ENCODE measurements around the gene TTC29. TPM values are rescaled to one million over a fixed set of nuclear protein-coding genes. Genes with fewer than 3 reads are reported as not detected.

Gene TTC29, protein sequence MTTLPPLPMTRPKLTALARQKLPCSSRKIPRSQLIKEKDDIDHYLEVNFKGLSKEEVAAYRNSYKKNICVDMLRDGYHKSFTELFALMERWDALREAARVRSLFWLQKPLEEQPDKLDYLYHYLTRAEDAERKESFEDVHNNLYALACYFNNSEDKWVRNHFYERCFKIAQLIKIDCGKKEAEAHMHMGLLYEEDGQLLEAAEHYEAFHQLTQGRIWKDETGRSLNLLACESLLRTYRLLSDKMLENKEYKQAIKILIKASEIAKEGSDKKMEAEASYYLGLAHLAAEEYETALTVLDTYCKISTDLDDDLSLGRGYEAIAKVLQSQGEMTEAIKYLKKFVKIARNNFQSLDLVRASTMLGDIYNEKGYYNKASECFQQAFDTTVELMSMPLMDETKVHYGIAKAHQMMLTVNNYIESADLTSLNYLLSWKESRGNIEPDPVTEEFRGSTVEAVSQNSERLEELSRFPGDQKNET
- total RNA-seq, result 0.30 and 2.4 TPM in 2 replicates

DNA sequence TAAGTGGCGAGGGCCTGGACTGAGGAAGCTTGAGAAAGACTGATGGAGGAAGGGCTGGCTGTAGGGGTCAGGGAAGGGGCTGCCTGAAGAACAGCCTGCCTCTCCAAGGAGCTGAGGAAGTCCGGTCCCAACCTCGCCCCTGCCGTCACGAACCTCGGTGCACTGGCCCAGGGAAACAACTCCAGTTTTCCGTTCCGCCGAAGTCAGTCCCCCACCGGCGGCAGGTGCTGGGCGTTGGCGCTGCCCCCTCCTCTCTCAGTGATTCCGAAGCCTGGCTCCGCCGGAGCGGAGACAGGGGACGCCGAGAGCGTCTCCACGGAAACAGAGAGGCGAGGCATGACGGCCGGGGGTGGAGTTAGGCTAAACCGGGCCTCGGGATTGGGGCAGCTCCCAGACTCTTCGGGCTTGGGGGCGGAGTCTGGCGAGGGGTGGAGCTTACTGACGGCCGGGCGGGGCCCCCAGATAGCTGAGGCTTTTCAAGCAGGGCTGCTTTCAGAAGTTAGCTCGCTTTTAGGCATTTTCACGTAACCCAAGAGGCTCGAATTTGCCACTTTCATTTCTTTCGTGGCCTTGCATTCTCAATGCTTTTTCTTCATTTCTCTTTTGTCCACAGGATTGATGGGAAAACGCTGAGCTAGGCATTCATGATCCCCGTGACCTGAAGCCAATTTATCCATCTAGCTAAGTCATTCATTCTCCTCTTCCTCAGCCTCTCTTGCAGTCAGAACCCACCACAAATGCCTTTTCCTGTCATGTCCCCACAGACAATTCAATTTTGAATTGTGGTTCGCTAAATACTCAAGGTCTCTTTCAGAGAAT is at the start of gene TTC29:
Gene TTC29 (minus strand): TSS at position 309 of the 819 bp plus-strand sequence. CDS start 5,969 bp downstream, outside the sequence.
- peak; percentile 77 for DNase-seq (ENCODE audit: low read depth)

DNA sequence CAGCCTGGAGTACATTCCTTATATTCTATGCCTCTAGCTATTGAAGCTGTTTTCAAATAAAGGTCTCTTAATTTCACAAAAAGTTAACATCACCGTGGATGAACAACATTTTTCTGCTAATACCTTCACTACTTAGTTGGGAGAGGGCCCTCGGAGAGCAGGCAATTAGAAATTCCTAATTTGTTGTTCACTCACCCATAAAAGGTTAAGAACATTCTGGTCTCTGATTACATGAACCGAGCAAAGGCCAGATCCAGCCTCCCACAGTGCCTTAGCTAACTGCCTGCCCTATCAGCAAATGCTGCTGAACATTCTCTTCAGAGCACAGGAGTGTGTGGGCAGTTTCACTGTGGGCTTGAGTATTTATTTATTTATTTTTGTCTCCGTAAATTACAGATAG is 36.0 kb upstream of the TTC29 start:
- DNase-seq (ENCODE audit: low read depth), result peak; percentile 65

DNA sequence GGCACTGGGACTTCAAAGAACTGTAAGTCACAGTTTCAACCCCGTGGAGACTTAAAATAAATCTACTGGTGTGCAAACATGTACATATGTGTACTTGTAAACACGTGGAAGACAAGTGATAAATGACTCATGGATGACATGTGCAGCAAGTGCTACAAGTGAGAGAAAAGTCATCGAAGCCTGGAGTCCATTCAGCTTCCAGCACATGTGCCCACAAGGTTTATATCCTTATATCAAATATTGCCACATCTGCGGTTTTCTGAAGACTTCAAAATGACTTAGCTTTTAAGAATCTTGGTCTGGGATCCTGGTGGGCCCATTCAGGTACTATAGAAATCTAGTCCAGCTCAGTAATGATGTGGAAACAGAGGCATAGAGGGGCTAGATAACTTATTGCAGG is 33.0 kb upstream of the TTC29 start:
- DNase-seq (ENCODE audit: low read depth), result no peak

DNA sequence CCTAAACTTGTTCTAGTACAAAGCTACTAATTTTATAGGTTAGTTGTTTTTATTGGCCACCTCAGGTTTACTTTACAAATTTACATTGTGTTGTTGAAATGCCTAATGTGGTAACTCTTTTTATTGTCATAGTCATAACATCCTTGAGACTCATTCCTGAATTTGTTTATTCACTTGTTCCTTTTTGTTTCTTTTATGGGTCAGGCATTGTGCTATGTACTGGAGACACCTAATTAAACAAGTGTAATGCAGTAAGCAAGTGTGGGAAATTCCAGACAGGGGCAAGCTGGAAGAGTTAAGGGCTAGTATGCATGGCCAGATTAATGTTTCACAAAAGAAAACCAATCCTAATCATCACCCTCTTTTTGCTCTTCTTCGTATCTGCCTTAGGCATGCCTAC is 30.5 kb upstream of the TTC29 start:
- DNase-seq (ENCODE audit: low read depth), result peak; percentile 89

DNA sequence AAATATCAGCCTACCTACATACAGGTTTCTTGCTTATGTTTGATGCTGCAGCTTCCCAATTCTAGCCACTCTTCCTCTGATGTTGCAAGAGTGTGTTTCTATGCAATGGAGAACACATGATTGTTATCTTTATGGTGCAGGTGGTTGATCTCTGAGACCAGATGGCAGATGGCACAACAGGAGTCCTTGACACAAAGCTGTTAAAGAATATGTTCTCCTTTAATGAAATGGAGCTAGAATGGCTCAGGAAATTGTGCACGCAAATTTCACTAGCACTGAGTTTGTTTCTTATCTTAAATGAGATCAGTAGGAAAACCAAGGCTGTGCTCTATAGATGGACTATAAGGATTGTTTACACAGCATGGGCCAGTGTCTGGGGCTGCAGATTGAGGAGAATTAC is 29.9 kb upstream of the TTC29 start:
- DNase-seq (ENCODE audit: low read depth), result no peak

DNA sequence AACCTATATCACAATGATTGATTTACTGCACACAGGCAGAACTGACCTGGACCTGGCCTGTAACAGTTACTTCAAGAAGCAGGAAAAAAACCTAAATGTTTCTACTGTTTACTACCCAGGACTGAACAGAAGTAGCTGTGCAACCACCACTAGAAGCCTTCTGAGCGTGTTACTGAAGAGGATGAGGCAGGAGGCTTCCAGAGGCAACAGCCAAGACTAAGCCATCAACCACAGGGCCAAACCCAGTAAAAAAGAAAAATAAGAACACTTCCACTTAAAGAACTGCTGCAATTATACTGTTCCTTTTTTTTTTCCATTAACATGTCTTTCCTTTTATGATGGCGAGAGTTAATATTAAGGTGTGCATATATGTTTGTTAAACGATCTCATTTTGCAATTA is 29.4 kb upstream of the TTC29 start:
- no peak for DNase-seq (ENCODE audit: low read depth)

DNA sequence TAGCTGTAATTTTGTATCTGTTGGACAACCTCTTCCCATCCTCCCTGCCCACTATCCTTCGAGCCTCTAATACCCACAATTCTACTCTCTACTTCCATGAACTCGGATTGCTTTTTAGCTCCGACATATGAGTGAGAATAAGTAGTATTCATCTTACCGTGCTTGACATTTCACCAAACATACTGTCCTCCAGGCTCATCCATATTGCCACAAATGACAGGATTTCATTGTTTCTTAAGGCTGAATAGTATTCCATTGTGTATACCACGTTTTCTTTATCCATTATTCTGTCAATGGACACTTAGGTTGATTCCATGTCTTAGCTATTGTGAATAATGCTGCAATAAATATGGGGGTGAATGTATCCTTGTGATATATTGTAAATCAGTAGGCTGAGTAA is 26.4 kb upstream of the TTC29 start:
- DNase-seq (ENCODE audit: low read depth), result no peak

DNA sequence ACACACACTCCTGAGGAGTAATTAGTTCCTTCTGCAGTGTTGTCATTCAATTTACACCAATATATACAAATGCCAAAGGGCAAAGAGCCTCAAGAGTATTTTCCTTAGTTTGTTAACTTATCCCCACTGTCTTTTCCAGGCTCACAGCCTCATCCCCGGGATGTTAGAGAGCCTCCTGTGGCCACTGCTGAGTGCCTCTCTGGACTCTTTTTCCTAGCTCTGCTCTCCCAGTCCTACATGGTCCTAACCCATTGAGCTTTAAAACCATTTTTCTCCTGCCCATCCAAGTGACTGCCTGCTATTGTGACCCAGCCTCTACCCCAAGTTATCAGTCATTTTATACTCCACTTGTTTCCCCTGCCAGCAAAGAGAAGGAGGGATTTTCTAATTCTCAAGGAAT is 23.5 kb upstream of the TTC29 start:
- no peak for DNase-seq (ENCODE audit: low read depth)

DNA sequence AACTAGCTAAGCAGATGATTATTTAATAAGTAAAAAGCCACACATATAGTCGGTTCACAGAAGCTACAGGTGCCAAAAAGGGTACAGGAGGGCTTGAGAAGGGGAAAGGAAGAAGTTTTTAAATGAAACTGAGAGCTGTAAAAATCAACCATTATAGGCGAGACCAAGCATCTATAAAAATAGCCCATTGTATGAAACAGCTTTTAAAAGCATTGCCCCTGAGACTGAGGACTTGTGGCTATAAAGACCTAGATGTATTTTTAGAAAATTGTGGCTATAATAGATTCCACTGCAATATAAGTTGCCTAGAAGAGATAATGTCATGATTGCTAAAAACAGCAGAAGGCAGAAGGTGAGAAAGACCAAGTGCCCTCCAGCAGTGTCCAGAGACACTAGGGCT is 15.0 kb upstream of the TTC29 start:
- DNase-seq (ENCODE audit: low read depth), result no peak

DNA sequence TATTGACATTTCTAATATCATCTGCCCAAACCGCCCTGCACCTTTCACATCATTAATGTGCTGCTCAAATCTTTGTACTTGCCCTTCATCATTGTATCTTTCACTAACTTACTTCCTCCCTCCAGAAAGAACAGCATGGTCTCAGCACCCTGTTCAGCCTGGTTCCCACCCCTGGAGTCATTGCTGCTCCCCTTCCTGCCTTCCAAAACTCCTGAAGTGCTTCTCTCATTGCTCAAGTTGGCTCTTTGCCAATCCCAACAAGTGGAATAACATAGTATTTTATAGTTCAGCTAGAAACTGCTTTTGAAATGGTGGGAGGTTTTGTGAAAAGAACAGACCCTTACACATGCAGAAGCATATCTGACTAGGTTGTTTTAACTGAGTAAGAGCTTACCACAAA is 14.0 kb upstream of the TTC29 start:
- peak; percentile 7 for DNase-seq (ENCODE audit: low read depth)

DNA sequence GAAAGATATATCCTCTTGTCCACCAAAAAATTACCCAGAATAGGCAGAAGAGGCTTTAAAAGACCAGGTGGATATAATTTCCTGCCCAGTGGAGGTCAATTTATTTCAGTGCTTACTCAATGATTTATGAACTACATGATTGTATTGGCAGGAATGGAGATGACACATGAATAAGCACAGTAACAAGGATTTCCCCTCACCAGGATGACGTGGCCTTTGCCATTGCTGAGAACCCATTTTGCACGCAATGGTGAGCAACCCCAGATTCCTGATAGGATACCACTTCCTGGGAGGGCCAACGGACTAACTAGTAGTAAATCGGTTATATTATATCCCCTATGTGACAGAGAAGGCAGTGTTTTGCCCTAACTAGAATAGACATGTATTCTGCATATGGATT is 11.6 kb upstream of the TTC29 start:
- peak; percentile 61 for DNase-seq (ENCODE audit: low read depth)

DNA sequence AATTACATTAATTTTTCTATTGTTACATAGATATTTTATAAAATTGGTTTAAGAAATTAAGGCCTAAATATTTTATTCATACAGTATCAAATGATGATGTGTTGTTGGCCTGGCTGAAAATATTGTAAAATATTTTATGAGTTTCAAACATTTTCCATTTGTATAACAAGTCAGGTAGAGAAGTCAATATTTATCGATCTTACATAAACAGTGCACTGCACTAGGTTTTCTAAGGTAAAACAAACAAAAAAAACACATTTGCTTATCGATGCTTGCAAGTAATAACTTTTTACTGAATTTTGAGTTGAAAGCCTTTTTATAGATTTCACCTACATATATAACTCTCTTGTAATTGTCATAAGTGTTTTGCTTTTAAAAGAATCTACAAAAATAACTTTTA is 7.2 kb upstream of the TTC29 start:
- DNase-seq (ENCODE audit: low read depth), result no peak

DNA sequence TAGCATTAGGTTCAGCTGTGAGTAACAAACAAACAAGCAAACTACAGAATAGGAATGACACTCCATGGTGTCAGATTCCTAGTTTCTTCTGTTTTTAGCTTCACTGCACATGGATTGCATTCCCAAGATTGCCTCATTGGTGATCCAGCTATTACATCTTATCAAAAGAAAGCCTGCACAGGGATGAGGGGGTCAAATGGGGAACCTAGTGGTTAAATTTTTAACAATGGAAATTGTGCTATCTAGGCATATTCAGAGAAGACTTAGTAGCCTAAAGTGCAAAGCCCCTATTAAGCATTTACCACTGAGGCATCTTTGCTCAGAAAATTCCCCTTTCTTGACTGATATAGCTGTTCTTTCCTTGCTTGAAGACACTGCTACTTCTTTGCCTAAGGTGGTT is 3.9 kb upstream of the TTC29 start:
- DNase-seq (ENCODE audit: low read depth), result peak; percentile 78

DNA sequence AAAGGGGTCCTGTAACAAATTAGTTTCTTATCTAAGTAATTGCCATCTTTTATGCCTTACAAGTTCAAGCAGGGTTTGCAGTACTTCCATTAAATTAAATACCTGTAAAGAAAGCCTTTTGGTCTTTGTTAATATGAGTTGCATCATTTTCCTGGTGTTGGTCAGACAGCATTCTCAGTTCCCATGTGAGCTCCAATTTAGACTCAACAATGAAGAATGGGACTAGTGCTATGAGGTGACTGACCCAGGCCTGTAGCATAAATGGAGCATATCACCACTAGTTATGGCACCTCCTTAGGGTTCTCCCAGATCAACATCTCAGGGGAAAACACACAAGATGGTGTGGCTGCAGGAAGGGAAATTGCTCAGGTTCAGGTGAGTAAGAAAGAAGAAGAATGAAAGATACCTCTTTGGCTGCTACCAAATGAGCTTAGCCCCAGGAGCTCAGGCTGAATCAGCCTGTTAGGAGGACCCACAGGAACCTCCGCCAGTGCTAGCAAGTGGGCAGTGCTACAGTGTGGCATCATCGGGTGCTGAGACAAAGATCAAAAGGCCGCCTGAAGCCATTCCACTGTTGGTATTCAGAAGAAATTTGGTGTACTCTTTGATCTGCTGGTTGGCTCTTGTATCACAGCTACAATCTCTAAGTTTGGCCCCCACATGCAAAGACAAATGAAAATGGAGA is 1.8 kb downstream of the TTC29 start:
- no peak for DNase-seq (ENCODE audit: low read depth)

DNA sequence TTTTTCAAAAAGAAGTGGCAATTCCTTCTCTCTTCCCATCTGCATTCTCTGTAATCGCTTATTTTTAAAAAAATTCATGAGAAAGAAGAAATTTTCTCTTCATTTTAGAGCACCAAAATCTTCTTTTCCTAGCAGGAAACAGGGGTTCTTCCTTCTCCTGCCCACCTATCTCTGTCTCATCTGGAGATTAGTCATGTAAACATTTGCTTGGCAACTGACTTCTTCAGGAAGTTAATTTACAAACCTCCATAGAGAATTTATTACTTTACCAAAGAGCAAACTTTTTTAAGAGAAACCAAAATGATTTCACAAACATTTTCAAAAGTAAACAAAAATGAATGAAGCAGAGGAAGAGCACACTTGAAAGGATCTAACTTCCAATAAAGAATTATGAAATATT is 13.5 kb downstream of the TTC29 start:
- peak; percentile 13 for DNase-seq (ENCODE audit: low read depth)

DNA sequence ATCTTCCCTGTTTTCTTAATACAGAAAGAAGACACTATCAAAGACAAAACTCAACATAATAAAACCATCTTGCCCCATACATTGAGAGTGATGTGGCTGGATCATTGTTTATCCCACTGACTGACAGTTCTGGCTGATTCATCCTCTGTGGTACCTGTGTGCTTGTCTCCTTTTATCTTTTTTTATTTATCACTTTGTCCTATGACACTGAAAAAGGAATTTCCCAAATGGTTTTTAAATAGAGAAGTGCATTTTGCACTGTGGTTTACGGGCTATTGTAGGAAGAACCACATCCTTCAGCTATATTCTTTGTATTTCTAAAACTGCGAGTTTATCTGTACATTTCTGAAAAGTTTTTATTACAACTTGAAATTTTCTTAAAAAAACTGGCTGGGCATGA is 15.0 kb downstream of the TTC29 start:
- no peak for DNase-seq (ENCODE audit: low read depth)

DNA sequence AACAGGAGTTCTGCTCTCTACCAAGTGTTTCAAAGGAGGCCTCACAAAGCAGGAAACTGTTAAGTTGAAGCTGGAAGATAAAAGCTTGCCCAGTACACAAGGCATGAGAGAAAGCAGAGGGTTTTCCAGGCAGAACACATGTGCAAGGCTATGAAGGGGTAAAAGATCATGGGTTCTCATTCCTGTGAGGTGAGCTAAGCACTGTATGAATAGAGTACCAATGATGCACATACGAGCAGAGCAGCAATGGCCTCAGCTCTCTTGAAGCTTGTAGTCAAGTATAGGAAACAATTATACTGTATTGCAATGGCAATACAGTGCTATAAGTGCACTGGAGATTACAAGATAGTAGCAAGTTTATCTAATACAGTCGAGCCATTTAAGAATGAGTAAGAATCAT is 18.0 kb downstream of the TTC29 start:
- DNase-seq (ENCODE audit: low read depth), result no peak

DNA sequence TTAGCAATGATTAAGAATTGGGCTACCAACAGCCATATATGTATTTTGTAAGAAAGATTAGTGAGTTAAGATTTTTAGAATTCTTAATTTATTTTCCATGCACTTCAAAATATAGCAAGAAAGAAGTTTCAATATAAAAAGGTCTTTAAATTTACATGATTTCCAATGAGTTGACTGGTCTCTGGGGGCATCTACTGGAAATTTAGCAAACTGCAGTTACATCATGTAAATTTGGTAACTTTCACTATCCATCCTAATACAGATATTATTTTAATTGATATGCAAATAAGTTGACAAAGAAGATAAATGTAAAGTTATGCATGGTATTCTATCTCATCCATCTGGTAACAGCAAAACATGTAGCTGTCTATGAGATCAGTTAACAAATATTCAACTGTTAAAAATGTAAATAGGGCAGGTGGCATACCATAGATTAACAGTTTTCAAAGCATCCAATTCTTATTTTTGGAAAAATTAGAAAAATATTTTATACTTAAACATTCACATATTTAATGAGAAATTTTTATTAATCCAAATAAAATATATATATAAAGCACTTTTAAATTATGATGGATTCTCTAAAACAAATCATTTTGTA is 29.1 kb downstream of the TTC29 start:
- DNase-seq (ENCODE audit: low read depth), result peak; percentile 44

DNA sequence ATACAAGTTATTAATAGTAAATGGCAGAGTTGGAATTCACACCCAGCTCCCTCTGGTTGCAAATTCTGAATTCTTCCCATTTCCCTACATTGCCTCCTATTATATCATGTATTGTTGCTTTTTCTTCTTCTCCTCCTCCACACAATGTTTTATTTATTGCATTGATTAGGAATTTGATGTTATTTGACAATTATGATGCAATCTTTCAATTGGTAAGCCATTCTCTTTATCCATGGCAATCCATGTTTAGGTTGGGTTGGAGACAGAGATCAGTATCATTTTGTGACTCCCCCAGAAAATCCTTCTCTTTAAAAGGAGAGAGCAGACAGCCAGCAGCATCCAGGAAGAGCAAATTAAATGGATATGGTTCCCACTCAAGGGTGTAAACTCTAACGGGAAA is 30.5 kb downstream of the TTC29 start:
- no peak for DNase-seq (ENCODE audit: low read depth)

DNA sequence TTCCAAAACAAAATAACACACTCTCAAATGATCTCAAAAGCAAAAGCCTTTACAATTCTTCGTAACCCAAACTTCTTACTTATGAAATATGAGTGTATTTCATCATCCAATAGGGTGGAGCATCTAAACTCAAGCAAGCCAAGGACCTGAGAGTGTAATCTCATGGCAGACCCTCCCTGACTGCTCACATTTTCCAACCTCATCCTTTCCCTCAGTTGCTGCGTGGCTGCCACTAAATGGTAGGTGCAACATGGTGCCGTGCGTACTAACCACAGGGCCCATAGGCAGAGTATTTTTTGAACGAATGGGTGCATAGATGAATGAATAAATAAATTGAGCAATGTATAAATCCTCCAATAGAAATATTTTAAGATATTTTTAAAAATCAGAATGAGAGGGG is 45.4 kb downstream of the TTC29 start:
- DNase-seq (ENCODE audit: low read depth), result no peak

DNA sequence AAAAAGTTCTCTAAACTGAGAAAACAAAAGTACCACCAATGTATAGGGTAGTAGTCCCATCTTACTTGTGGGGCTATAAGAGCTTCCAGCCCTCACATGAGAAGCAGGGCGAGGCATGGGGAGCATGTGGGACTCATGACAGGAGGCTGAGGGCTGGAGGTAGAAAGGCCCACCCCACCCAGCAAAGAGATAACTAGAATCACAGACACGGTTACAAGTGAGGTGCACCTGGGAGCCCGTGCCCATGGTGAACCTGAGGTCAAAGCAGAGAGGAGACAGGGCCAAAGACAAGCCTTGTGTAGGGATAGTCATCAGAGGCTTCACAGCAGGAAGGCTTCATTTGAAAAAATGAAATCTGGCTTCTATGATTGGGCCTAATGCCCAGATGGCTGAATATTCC is 55.4 kb downstream of the TTC29 start:
- no peak for DNase-seq (ENCODE audit: low read depth)

DNA sequence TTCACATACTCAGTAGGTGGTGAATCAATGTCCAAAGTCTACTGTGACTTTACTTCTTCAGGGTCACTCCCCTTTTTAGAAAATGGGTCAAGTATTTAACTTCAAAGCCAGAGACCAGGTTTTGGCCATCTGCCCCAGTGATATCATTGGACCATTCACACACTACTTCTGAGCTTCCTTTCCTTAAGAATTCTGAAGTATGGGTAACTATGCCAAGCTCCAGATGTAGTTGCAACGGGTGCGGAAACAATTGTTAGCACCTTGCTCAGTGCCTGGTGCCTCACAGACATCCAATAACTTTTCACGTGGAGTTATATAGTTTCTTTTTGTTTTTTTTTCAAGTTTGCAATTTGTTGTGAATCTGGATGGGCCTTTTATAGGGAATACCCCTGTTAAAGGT is 62.6 kb downstream of the TTC29 start:
- no peak for DNase-seq (ENCODE audit: low read depth)
